Measurements from ENCODE around the gene COBLL1.

DNA sequence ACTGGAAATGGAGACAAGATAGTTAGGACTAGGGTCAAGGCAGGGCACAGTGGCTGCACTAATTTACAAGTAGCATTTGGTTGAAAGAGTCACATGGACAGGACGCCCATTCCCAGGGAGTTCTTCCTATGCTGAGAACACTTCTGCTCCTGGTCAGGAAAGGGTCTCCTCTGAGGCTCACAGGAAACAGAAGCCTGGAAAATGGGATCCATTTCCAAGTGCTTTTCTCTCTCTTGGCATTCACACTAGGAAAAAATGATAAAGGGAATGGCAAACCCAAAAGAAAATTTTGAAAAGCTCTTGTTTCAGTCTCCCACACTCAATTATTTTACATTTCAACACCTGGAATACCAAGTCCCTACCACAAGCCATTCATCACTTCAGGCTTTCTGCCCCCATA, 88.7 kb downstream of the COBLL1 start:
- TF ChIP-seq, protein P1, sequence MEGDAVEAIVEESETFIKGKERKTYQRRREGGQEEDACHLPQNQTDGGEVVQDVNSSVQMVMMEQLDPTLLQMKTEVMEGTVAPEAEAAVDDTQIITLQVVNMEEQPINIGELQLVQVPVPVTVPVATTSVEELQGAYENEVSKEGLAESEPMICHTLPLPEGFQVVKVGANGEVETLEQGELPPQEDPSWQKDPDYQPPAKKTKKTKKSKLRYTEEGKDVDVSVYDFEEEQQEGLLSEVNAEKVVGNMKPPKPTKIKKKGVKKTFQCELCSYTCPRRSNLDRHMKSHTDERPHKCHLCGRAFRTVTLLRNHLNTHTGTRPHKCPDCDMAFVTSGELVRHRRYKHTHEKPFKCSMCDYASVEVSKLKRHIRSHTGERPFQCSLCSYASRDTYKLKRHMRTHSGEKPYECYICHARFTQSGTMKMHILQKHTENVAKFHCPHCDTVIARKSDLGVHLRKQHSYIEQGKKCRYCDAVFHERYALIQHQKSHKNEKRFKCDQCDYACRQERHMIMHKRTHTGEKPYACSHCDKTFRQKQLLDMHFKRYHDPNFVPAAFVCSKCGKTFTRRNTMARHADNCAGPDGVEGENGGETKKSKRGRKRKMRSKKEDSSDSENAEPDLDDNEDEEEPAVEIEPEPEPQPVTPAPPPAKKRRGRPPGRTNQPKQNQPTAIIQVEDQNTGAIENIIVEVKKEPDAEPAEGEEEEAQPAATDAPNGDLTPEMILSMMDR (IDR thresholded peaks at IDR 0.05): no peak
- TF ChIP-seq POLR2AphosphoS5 (IDR thresholded peaks at IDR 0.05): no peak
- no peak for TF ChIP-seq EP300 (IDR thresholded peaks at IDR 0.05)
- no peak for TF ChIP-seq POLR2A (IDR thresholded peaks at IDR 0.05)
